Subcutaneous preadipocyte (primary cell): ENCODE data around the gene GRIK1. TPM values are rescaled to one million over a fixed set of nuclear protein-coding genes. Genes with fewer than 3 reads are reported as not detected.

Experiments used
- total RNA-seq: library from RNA; depleted of rRNA; stranded (reverse); fragments of >200 nt; gene quantifications from 2 replicates; pipeline ENCODE4 v1.2.3, GENCODE V29; 2012

Gene GRIK1
- total RNA-seq, result not detected in 2 replicates

DNA sequence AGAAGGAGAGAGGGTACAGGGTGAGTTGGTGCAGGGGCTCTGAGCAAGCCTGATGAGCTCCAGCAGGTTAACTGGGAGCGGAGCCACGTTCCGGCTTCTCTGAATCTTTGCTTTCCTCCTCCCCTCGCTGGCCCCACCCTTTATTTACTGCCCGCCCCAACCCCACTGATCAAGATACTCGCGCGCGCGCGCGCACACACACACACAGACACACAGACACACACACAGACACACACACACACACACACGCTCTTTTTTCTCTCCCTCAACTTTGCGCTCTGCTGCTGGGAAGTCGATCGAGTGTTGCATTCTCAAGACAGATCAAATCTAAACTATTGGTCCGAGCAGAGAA, at the start of gene GRIK1:
TSS of gene GRIK1 (minus strand) at position 73 of the 352 bp plus-strand sequence.

Other genes starting within 250 kb of the GRIK1 start
- gene CLDN17, start 226.8 kb upstream of the GRIK1 start, total RNA-seq, result not detected in 2 replicates